T1000 (cell line): ENCODE data around the gene TRIM62.

Experiments used
- DNase-seq: peaks from one replicate; lab custom pipeline; 2025; ENCODE audit warnings: mixed read lengths; lab: John Stamatoyannopoulos, UW

Gene TRIM62

GRCh38 chr1:33181921-33182341 is at the start of gene TRIM62:
Gene TRIM62, minus strand, starts transcription at chr1:33182043. Its CDS starts 611 bp downstream, at chr1:33181432.
- peak; percentile 73 for DNase-seq

- no peak for DNase-seq
These were observed 49.3 kb upstream of the TRIM62 start for GRCh38 chr1:33231166-33231565.

- peak; percentile 9 for DNase-seq
These were observed 47.2 kb upstream of the TRIM62 start for GRCh38 chr1:33228935-33229487.

GRCh38 chr1:33225586-33225985 is 43.7 kb upstream of the TRIM62 start:
- no peak for DNase-seq

GRCh38 chr1:33224166-33224707 is 42.4 kb upstream of the TRIM62 start:
- no peak for DNase-seq

- no peak for DNase-seq
These were observed 40.5 kb upstream of the TRIM62 start for GRCh38 chr1:33222381-33222780.

- DNase-seq: no peak
These were observed 39.5 kb upstream of the TRIM62 start for GRCh38 chr1:33221385-33221758.

- no peak for DNase-seq
These were observed 39.0 kb upstream of the TRIM62 start for GRCh38 chr1:33220676-33221384.

GRCh38 chr1:33219886-33220661 is 38.2 kb upstream of the TRIM62 start:
- peak; percentile 40 for DNase-seq

GRCh38 chr1:33211972-33212371 is 30.1 kb upstream of the TRIM62 start:
- no peak for DNase-seq

GRCh38 chr1:33206340-33206739 is 24.5 kb upstream of the TRIM62 start:
- DNase-seq: no peak

- no peak for DNase-seq
These were observed 13.7 kb upstream of the TRIM62 start for GRCh38 chr1:33195556-33195955.

GRCh38 chr1:33191731-33192275 is 10.0 kb upstream of the TRIM62 start:
- DNase-seq: no peak

GRCh38 chr1:33190701-33191100 is 8.9 kb upstream of the TRIM62 start:
- no peak for DNase-seq

GRCh38 chr1:33188572-33189275 is 6.9 kb upstream of the TRIM62 start:
- DNase-seq: no peak

- no peak for DNase-seq
These were observed 5.1 kb upstream of the TRIM62 start for GRCh38 chr1:33186936-33187335.

GRCh38 chr1:33185541-33185940 is 3.7 kb upstream of the TRIM62 start:
- no peak for DNase-seq

- DNase-seq: no peak
These were observed 1.5 kb upstream of the TRIM62 start for GRCh38 chr1:33183306-33183705.

GRCh38 chr1:33182896-33183295 is 1.1 kb upstream of the TRIM62 start:
- no peak for DNase-seq

- no peak for DNase-seq
These were observed 578 bp upstream of the TRIM62 start for GRCh38 chr1:33182401-33182841.
